ENCODE data around the gene RPS6KA1.

Gene RPS6KA1

DNA sequence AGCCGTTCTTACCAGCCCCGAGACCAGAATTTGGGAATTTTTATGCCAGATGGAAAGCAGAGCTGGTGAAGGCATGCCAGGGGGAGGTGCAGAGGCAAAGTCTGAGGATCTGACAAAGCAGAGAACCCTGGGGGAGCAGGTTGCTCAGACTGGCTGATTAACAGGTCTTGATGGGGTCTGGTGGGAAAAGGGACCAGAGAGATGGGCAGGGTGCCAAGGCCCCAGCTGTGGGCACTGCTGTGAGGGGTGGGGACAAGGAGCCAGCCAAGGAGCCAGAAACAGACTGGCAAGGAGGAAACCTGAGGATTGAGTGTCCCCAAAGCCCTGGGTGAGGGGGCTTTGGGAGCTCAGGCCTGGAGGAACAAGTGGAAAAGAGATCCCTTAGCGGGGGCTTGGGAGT lies 21.4 kb downstream of the RPS6KA1 start:
- Histone ChIP-seq H3K4me3 (ENCODE audit: low read length) (no peak overlapping the region), H2AFZ (ENCODE audit: low read depth, low read length) (no peak overlapping the region), H3K4me1 (ENCODE audit: insufficient read depth, low read length) (peaks cover 12% of the 10 kb centered on the region), H3K27me3 (ENCODE audit: insufficient read depth, low read length) (no peaks in the 10 kb centered on the region), H3K36me3 (ENCODE audit: insufficient read depth, low read length) (peaks cover 3% of the 10 kb centered on the region), H3K9me3 (ENCODE audit: low read length) (no peaks in the 10 kb centered on the region)

DNA sequence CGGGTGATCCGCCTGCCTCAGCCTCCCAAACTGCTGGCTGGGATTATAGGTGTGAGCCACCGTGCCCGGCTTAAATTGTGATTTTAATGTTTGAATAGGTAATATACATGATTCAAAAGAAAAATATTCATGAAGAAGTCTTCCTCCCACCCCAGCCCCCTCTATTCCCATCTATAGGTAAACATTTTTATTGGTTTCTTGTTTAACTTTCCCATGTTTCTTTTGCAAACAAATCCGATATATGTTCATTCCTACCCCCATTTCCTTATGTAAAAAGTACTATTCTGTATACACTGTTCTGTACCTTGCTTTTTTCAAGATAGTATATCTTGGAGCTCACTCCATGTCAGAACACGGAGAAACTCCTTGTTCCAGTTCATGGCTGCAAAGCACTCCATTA lies 23.2 kb downstream of the RPS6KA1 start:
- peaks cover 15% of the 10 kb centered on the region for H3K4me1 ChIP-seq (ENCODE audit: insufficient read depth, low read length)
- no peak overlapping the region for H2AFZ ChIP-seq (ENCODE audit: low read depth, low read length)
- no peaks in the 10 kb centered on the region for H3K9me3 ChIP-seq (ENCODE audit: low read length)
- H3K36me3 ChIP-seq (ENCODE audit: insufficient read depth, low read length), result peaks cover 3% of the 10 kb centered on the region
- no peaks in the 10 kb centered on the region for H3K27me3 ChIP-seq (ENCODE audit: insufficient read depth, low read length)
- no peak overlapping the region for H3K4me3 ChIP-seq (ENCODE audit: low read length)

DNA sequence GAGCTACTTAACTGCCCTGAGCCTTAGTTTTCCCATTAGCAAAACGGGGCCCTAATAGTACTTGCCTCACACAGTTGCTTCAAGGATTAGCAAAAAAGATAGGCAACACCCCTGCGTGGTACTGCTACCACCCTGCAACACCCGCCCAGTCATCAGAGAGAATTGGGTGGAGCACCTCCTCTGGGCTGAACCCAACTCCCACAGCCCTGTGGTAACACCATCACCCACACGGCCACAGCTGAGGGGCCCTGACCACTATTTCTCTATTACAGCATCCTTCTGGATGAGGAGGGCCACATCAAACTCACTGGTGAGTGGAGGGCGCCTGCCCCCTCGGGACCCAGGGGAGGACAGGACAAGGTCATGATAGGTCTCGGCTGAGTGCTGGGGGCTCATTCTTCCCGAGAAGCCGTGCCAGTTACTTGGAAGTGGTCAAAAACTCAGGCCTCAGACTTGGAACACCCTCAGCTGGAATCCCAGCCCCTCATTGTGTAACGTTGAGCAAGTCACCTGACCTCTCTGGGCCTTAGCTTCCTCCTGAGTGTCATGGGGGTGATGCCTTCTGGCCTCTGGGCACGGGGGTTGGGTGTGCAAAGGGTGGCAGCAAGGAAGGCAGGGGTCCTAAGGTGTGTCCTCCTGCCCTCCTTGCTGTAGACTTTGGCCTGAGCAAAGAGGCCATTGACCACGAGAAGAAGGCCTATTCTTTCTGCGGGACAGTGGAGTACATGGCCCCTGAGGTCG lies 24.6 kb downstream of the RPS6KA1 start:
- Histone ChIP-seq H3K9me3 (ENCODE audit: low read length) (no peaks in the 10 kb centered on the region), H3K36me3 (ENCODE audit: insufficient read depth, low read length) (peaks cover 3% of the 10 kb centered on the region), H2AFZ (ENCODE audit: low read depth, low read length) (no peak overlapping the region), H3K27me3 (ENCODE audit: insufficient read depth, low read length) (no peaks in the 10 kb centered on the region), H3K4me3 (ENCODE audit: low read length) (no peak overlapping the region), H3K4me1 (ENCODE audit: insufficient read depth, low read length) (peaks cover 15% of the 10 kb centered on the region)

DNA sequence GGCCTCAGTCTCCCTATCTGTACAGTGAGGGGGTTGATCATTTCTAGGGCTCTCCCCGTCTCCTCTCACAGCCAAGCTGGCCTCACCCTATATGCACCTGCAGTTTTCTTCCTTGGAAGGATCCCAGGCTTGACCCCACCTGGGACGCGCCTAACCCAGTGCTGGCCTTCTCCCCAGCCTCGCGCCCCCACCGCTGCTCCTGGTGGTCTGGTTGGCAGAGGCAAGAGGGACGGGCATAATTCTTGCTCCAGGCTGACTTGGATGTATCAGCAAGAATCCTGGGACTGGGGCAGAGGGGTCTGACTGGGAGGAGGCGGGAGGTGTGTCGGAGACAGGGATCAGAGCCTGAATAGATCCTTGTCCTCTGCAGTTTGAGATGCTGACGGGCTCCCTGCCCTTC lies 25.2 kb downstream of the RPS6KA1 start:
- Histone ChIP-seq H3K4me1 (ENCODE audit: insufficient read depth, low read length) (peaks cover 15% of the 10 kb centered on the region), H3K27me3 (ENCODE audit: insufficient read depth, low read length) (no peaks in the 10 kb centered on the region), H2AFZ (ENCODE audit: low read depth, low read length) (no peak overlapping the region), H3K9me3 (ENCODE audit: low read length) (no peaks in the 10 kb centered on the region), H3K36me3 (ENCODE audit: insufficient read depth, low read length) (peaks cover 3% of the 10 kb centered on the region), H3K4me3 (ENCODE audit: low read length) (no peak overlapping the region)

DNA sequence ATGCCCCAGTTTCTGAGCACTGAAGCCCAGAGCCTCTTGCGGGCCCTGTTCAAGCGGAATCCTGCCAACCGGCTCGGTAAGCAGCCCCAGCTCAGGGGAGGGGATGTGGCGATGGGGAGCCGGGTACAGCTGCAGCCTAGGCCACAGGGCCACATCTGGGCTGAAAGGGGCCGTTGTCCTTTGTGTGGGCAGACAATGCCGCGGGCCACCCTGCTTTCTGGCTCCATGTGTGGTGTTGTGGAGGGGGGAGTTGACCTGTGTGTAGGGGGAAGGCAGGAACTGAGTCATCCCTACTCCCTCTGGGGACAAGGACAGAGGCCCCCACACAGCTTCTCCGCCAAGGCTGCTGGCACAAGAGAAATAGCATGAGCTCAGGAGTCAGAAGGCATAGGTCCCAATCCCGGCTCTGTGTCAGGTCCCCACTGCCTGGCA lies 26.0 kb downstream of the RPS6KA1 start:
- Histone ChIP-seq H3K36me3 (ENCODE audit: insufficient read depth, low read length) (peaks cover 3% of the 10 kb centered on the region), H3K27me3 (ENCODE audit: insufficient read depth, low read length) (no peaks in the 10 kb centered on the region), H2AFZ (ENCODE audit: low read depth, low read length) (no peak overlapping the region), H3K9me3 (ENCODE audit: low read length) (no peaks in the 10 kb centered on the region), H3K4me3 (ENCODE audit: low read length) (no peak overlapping the region), H3K4me1 (ENCODE audit: insufficient read depth, low read length) (peaks cover 15% of the 10 kb centered on the region)

DNA sequence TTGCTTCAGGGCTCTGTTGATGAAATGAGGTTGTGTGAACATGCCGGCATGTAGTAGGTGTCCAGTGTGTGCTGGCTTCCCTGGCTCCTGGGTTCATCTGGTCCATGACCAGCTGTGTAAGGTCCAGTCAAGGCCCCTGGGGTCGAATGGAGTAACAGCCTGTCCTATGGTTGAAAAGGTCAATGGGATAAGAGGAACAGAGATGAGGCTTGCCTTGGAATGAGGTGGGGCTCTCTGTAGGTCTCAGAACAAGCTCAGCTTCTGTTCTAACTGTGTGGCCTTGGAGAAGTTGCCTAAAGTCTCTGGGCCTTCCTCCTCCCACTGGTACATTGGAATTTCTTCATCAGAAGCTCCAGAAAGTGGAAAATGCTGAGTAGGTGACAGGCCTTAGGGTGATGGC lies 26.6 kb downstream of the RPS6KA1 start:
- H3K27me3 ChIP-seq (ENCODE audit: insufficient read depth, low read length), result no peaks in the 10 kb centered on the region
- peaks cover 5% of the 10 kb centered on the region for H3K36me3 ChIP-seq (ENCODE audit: insufficient read depth, low read length)
- H3K4me1 ChIP-seq (ENCODE audit: insufficient read depth, low read length), result peaks cover 15% of the 10 kb centered on the region
- H2AFZ ChIP-seq (ENCODE audit: low read depth, low read length), result no peak overlapping the region
- no peaks in the 10 kb centered on the region for H3K9me3 ChIP-seq (ENCODE audit: low read length)
- no peak overlapping the region for H3K4me3 ChIP-seq (ENCODE audit: low read length)

DNA sequence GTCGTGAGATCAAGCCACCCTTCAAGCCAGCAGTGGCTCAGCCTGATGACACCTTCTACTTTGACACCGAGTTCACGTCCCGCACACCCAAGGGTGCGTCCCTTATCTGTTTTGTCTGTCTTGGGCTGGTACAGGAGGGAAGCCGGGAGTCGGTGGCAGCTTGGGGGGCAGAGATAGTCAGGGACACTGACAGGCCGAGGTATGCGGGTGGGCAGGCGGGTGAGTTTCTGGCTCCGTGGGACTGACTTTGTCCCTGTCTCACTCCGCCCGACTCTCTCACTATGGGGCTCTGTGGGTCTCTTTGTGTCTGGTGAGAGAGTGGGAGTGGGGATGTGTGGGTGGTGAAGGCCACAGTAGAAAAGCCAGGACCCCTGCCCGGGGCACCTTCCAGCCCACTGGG lies 27.4 kb downstream of the RPS6KA1 start:
- Histone ChIP-seq H3K4me1 (ENCODE audit: insufficient read depth, low read length) (peaks cover 15% of the 10 kb centered on the region), H3K4me3 (ENCODE audit: low read length) (no peak overlapping the region), H3K27me3 (ENCODE audit: insufficient read depth, low read length) (no peaks in the 10 kb centered on the region), H2AFZ (ENCODE audit: low read depth, low read length) (no peak overlapping the region), H3K9me3 (ENCODE audit: low read length) (no peaks in the 10 kb centered on the region), H3K36me3 (ENCODE audit: insufficient read depth, low read length) (peaks cover 7% of the 10 kb centered on the region)

DNA sequence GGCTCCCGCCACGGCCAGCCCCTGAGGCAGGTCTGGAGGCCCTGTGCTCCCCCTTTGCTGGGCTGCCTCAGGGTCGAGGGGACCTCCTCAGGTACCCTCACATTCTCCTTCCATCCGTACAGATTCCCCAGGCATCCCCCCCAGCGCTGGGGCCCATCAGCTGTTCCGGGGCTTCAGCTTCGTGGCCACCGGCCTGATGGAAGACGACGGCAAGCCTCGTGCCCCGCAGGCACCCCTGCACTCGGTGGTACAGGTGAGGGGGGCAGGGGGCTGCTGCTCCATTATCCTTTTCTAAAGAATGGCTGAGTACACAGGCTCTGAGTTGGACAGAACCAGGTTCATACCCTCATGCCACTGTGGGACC lies 29.1 kb downstream of the RPS6KA1 start:
- Histone ChIP-seq H3K9me3 (ENCODE audit: low read length) (no peaks in the 10 kb centered on the region), H3K4me1 (ENCODE audit: insufficient read depth, low read length) (peaks cover 15% of the 10 kb centered on the region), H3K4me3 (ENCODE audit: low read length) (no peak overlapping the region), H3K27me3 (ENCODE audit: insufficient read depth, low read length) (no peaks in the 10 kb centered on the region), H2AFZ (ENCODE audit: low read depth, low read length) (no peak overlapping the region), H3K36me3 (ENCODE audit: insufficient read depth, low read length) (peaks cover 4% of the 10 kb centered on the region)

DNA sequence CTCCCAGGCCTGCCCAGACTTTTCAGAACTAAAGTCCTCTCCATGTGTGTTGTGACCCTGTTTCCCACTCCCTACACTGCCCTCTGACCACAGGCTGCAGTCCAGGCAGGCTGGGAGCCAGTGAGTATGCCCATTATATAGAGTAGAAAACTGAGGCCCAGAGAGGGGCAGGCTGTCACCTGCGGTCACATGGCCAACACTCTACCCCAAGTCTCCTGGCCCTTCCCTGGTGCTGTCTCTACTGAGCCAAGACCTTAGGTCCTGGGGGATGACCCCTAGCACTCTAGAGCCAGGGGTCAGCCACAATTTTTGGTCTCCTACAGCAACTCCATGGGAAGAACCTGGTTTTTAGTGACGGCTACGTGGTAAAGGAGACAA lies 30.8 kb downstream of the RPS6KA1 start:
- no peak overlapping the region for H2AFZ ChIP-seq (ENCODE audit: low read depth, low read length)
- no peaks in the 10 kb centered on the region for H3K27me3 ChIP-seq (ENCODE audit: insufficient read depth, low read length)
- no peaks in the 10 kb centered on the region for H3K9me3 ChIP-seq (ENCODE audit: low read length)
- peaks cover 9% of the 10 kb centered on the region for H3K4me1 ChIP-seq (ENCODE audit: insufficient read depth, low read length)
- H3K4me3 ChIP-seq (ENCODE audit: low read length), result no peak overlapping the region
- H3K36me3 ChIP-seq (ENCODE audit: insufficient read depth, low read length), result peaks cover 4% of the 10 kb centered on the region

DNA sequence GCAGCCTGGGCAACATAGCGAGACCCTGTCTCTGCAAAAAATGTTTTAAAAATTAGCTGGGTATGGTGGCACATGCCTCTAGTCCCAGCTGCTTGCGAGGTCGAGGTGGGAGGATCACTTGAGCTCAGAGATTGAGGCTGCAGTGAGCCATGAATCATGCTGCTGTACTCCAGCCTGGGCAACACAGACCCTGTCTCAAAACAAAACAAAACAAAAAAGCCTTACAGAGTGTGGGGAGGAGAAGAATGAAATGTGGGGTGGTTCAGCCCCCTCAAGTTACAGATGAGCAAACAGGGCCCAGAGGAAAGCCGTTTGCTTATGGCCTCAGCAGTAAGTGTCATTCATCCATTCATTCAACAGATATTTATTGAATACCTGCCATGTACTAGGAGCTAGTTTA lies 40.7 kb downstream of the RPS6KA1 start:
- Histone ChIP-seq H3K27me3 (ENCODE audit: insufficient read depth, low read length) (no peaks in the 10 kb centered on the region), H3K4me1 (ENCODE audit: insufficient read depth, low read length) (no peaks in the 10 kb centered on the region), H2AFZ (ENCODE audit: low read depth, low read length) (no peak overlapping the region), H3K4me3 (ENCODE audit: low read length) (no peak overlapping the region), H3K36me3 (ENCODE audit: insufficient read depth, low read length) (peaks cover 10% of the 10 kb centered on the region), H3K9me3 (ENCODE audit: low read length) (peaks cover 4% of the 10 kb centered on the region)

DNA sequence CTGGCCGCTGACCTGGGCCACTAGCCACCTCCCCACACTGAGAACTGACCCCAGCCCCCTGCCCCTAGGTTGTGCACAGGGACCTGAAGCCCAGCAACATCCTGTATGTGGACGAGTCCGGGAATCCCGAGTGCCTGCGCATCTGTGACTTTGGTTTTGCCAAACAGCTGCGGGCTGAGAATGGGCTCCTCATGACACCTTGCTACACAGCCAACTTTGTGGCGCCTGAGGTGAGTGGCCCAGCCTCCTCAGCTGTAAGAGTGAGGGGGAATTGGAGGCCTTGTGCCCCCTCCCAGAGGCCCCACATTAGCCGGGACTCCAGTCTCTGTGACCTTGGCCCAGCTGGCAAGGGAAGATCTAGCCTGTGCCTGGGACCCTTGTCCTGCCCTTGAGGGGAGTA lies 41.8 kb downstream of the RPS6KA1 start:
- Histone ChIP-seq H3K9me3 (ENCODE audit: low read length) (peaks cover 4% of the 10 kb centered on the region), H3K4me1 (ENCODE audit: insufficient read depth, low read length) (no peaks in the 10 kb centered on the region), H3K4me3 (ENCODE audit: low read length) (no peak overlapping the region)

DNA sequence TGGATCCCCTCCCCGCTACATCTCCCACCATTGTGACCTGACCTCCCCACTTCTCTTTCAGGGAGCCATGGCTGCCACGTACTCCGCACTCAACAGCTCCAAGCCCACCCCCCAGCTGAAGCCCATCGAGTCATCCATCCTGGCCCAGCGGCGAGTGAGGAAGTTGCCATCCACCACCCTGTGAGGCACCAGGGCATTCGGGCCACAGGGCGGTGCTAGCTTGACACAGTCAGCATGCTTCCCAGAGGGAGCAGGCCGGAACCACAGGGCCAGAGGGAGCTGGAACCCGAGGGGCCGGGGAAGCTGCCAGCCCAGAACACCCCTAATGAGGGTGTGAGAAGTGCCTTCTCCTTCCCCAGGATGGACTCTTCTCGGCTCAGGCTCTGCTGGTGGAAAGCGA lies 44.5 kb downstream of the RPS6KA1 start:
- Histone ChIP-seq H3K4me1 (ENCODE audit: insufficient read depth, low read length) (no peaks in the 10 kb centered on the region), H2AFZ (ENCODE audit: low read depth, low read length) (no peak overlapping the region), H3K4me3 (ENCODE audit: low read length) (no peak overlapping the region), H3K9me3 (ENCODE audit: low read length) (peaks cover 4% of the 10 kb centered on the region), H3K27me3 (ENCODE audit: insufficient read depth, low read length) (no peaks in the 10 kb centered on the region), H3K36me3 (ENCODE audit: insufficient read depth, low read length) (peaks cover 10% of the 10 kb centered on the region)

More for the DNA sequence above, 41.8 kb downstream of the RPS6KA1 start:
- Histone ChIP-seq H3K27me3 (ENCODE audit: insufficient read depth, low read length) (no peaks in the 10 kb centered on the region), H3K36me3 (ENCODE audit: insufficient read depth, low read length) (peaks cover 10% of the 10 kb centered on the region), H2AFZ (ENCODE audit: low read depth, low read length) (no peak overlapping the region)

DNA sequence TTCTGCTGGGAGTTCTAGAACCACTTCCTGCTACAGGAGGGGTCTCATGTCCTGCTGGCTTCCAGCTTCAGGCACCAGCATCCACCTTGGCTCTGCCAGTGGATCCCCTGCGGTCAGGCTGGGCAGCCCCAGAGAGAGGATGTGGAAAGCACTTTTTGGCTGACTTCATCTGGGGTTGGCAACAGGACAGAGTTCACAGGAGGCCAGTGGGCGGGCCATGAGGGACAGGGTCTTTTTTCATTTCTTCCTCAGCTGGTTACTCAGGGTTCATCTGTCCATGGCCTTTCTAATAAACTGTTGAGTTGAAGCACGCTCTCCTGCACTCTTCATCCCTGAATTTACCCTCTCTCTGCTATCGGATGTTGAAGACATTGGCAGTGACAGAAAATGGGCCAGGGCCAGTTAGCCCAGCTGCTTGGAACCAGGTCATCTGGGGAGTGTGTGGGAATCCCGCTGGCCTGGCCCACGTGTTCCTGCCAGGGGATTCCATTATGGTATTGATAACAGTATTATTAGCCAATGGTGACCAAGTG lies 45.2 kb downstream of the RPS6KA1 start:
- Histone ChIP-seq H2AFZ (ENCODE audit: low read depth, low read length) (no peak overlapping the region), H3K27me3 (ENCODE audit: insufficient read depth, low read length) (no peaks in the 10 kb centered on the region), H3K36me3 (ENCODE audit: insufficient read depth, low read length) (peaks cover 10% of the 10 kb centered on the region), H3K4me3 (ENCODE audit: low read length) (no peak overlapping the region), H3K4me1 (ENCODE audit: insufficient read depth, low read length) (no peaks in the 10 kb centered on the region), H3K9me3 (ENCODE audit: low read length) (peaks cover 4% of the 10 kb centered on the region)

DNA sequence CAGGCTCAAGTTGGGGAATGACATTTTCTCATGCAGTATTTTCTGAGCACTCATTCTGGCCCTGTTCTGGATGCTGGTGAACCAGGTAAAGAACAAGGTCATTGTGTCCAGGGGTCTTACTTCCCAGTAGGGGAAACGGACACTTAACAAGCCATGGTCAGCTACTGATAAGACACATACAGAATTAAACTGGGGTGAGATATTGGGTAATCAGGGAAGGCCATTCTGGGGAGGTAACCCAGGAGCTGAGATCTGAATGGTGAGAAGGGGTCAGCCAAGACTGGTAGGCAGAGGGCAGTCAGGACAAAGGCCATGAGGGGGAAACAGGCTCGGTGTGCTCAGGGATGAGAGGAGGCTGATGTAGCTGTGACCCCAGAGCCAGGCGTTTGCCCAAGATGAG lies 45.8 kb downstream of the RPS6KA1 start:
- Histone ChIP-seq H3K4me3 (ENCODE audit: low read length) (no peak overlapping the region), H3K9me3 (ENCODE audit: low read length) (peaks cover 4% of the 10 kb centered on the region), H2AFZ (ENCODE audit: low read depth, low read length) (no peak overlapping the region), H3K27me3 (ENCODE audit: insufficient read depth, low read length) (no peaks in the 10 kb centered on the region), H3K4me1 (ENCODE audit: insufficient read depth, low read length) (no peaks in the 10 kb centered on the region), H3K36me3 (ENCODE audit: insufficient read depth, low read length) (peaks cover 10% of the 10 kb centered on the region)

Measured in neuron (in vitro differentiated cells).